ENCODE results near the gene GANAB. TPM values are rescaled to one million over a fixed set of nuclear protein-coding genes. Genes with fewer than 3 reads are reported as not detected.

The GANAB gene
- total RNA-seq, 4 donors from 2014 or later = 72.0 to 118 (median 91.4) TPM

- H3K4me3 ChIP-seq (ENCODE audit: low read depth, poor library complexity, severe bottlenecking) = no peak overlapping the region
- TF ChIP-seq POLR2A (IDR thresholded peaks at IDR 0.05) = no peak
- TF ChIP-seq CTCF (IDR thresholded peaks at IDR 0.05) = no peak
- intact Hi-C loops (cut with DNase I; ENCODE audit: low total_unique reads) = no loop called here
- WGBS, 2 donors = 78 to 84% methylated on average over 4 of the region's 4 CpGs
- DNase-seq (ENCODE audit: low spot score in 2 of 2) = no peak
Observed at GRCh38 chr11:62607714-62608113, 38.7 kb downstream of the GANAB start.

GRCh38 chr11:62605902-62606301, 40.5 kb downstream of the GANAB start:
- no peak for TF ChIP-seq CTCF (IDR thresholded peaks at IDR 0.05)
- no peak for TF ChIP-seq POLR2A (IDR thresholded peaks at IDR 0.05)
- no peak for DNase-seq (ENCODE audit: low spot score in 2 of 2)
- WGBS, 2 donors = 87 to 92% methylated on average over 15 of the region's 15 CpGs
- intact Hi-C loops (cut with DNase I; ENCODE audit: low total_unique reads) = no loop called here
- H3K4me3 ChIP-seq (ENCODE audit: low read depth, poor library complexity, severe bottlenecking) = no peak overlapping the region

- 89 to 100% methylated on average over 4 to 6 of the region's 6 CpGs for WGBS, 2 donors
- no peak for DNase-seq (ENCODE audit: low spot score in 2 of 2)
- no peak overlapping the region for H3K4me3 ChIP-seq (ENCODE audit: low read depth, poor library complexity, severe bottlenecking)
- TF ChIP-seq POLR2A (IDR thresholded peaks at IDR 0.05) = no peak
- no peak for TF ChIP-seq CTCF (IDR thresholded peaks at IDR 0.05)
- intact Hi-C loops (cut with DNase I; ENCODE audit: low total_unique reads) = no loop called here
Observed at GRCh38 chr11:62605467-62605866, 40.9 kb downstream of the GANAB start.

- WGBS, 2 donors = 81 to 84% methylated on average over 13 of the region's 13 CpGs
- intact Hi-C loops (cut with DNase I; ENCODE audit: low total_unique reads) = no loop called here
- DNase-seq (ENCODE audit: low spot score in 2 of 2) = no peak
- no peak overlapping the region for H3K4me3 ChIP-seq (ENCODE audit: low read depth, poor library complexity, severe bottlenecking)
- TF ChIP-seq POLR2A (IDR thresholded peaks at IDR 0.05) = no peak
- no peak for TF ChIP-seq CTCF (IDR thresholded peaks at IDR 0.05)
Observed at GRCh38 chr11:62604460-62605120, 41.8 kb downstream of the GANAB start.

- no peak for TF ChIP-seq POLR2A (IDR thresholded peaks at IDR 0.05)
- TF ChIP-seq CTCF (IDR thresholded peaks at IDR 0.05) = no peak
Observed at GRCh38 chr11:62603776-62604299, 42.6 kb downstream of the GANAB start.

GRCh38 chr11:62603072-62603408, 43.4 kb downstream of the GANAB start:
- WGBS, 2 donors = 9 to 37% methylated on average over 13 of the region's 13 CpGs
- H3K4me3 ChIP-seq (ENCODE audit: low read depth, poor library complexity, severe bottlenecking) = peak overlapping the region; percentile 35
- intact Hi-C loops (cut with DNase I; ENCODE audit: low total_unique reads) = no loop called here
- TF ChIP-seq POLR2A (IDR thresholded peaks at IDR 0.05) (no peak), CTCF (IDR thresholded peaks at IDR 0.05) (no peak)
- no peak for DNase-seq (ENCODE audit: low spot score in 2 of 2)

More at GRCh38 chr11:62603776-62604299, 42.6 kb downstream of the GANAB start:
- WGBS, 2 donors = 87 to 91% methylated on average over 8 of the region's 8 CpGs
- DNase-seq (ENCODE audit: low spot score in 2 of 2) = no peak
- intact Hi-C loops (cut with DNase I; ENCODE audit: low total_unique reads) = no loop called here
- no peak overlapping the region for H3K4me3 ChIP-seq (ENCODE audit: low read depth, poor library complexity, severe bottlenecking)
